DOHH2 (cell line): Measurements from ENCODE around the gene NR1H3.

ENCODE experiments used
- EZH2phosphoT487 ChIP-seq: fragments of 200-600 bp; sonication (generic); IDR thresholded peaks from 2 replicates; pipeline ENCODE4 v1.6.1; 2017; ENCODE audit warnings: borderline replicate concordance, mild to moderate bottlenecking, antibody characterized with exemption, low read length, moderate library complexity, mixed read lengths
- TF ChIP-seq, protein P1 (sequence below): fragments of 200-600 bp; sonication (generic); IDR thresholded peaks from one replicate; pipeline ENCODE4 v1.5.1; 2014; ENCODE audit warnings: antibody characterized with exemption, mild to moderate bottlenecking, low read depth, low read length; ENCODE audit not compliant: poor library complexity, severe bottlenecking

DNA sequence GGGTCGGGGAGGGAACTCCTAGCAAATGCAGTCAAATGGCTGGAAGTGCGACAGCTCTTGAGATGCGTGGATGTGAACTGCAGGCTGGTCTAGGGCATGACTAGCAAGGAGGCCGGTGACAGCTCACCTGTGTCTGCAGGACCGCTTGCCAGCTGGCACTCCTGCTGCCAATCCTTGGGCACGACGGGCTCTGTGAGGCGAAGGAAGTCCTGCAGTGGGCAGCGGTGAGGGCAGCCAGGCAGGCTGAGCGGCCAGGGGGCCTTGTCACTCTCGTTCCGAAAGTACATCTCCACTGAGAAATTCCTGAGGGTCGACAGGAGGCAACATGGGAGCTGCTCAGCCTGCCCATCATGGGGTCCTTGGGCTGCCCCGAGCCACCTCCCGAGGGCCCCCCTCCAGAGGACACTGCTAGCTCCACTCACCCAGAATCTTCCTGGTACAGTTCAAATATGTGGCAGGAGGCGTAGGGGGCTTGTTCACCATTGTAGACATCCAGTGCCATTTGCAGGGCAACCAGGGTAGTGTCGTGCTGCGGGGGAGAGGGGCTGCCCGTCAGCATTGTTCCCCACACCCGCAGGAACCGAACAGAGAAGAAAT, 15.1 kb upstream of the NR1H3 start:
- no peak for TF ChIP-seq EZH2phosphoT487
- TF ChIP-seq, protein P1, sequence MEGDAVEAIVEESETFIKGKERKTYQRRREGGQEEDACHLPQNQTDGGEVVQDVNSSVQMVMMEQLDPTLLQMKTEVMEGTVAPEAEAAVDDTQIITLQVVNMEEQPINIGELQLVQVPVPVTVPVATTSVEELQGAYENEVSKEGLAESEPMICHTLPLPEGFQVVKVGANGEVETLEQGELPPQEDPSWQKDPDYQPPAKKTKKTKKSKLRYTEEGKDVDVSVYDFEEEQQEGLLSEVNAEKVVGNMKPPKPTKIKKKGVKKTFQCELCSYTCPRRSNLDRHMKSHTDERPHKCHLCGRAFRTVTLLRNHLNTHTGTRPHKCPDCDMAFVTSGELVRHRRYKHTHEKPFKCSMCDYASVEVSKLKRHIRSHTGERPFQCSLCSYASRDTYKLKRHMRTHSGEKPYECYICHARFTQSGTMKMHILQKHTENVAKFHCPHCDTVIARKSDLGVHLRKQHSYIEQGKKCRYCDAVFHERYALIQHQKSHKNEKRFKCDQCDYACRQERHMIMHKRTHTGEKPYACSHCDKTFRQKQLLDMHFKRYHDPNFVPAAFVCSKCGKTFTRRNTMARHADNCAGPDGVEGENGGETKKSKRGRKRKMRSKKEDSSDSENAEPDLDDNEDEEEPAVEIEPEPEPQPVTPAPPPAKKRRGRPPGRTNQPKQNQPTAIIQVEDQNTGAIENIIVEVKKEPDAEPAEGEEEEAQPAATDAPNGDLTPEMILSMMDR = no peak
